Measurements from ENCODE around the gene IQSEC2. TPM values are rescaled to one million over a fixed set of nuclear protein-coding genes. Genes with fewer than 3 reads are reported as not detected.

Gene IQSEC2
- total and polyA plus RNA-seq, 2 experiments from 2014 or later = 4.4 to 7.0 TPM

DNA sequence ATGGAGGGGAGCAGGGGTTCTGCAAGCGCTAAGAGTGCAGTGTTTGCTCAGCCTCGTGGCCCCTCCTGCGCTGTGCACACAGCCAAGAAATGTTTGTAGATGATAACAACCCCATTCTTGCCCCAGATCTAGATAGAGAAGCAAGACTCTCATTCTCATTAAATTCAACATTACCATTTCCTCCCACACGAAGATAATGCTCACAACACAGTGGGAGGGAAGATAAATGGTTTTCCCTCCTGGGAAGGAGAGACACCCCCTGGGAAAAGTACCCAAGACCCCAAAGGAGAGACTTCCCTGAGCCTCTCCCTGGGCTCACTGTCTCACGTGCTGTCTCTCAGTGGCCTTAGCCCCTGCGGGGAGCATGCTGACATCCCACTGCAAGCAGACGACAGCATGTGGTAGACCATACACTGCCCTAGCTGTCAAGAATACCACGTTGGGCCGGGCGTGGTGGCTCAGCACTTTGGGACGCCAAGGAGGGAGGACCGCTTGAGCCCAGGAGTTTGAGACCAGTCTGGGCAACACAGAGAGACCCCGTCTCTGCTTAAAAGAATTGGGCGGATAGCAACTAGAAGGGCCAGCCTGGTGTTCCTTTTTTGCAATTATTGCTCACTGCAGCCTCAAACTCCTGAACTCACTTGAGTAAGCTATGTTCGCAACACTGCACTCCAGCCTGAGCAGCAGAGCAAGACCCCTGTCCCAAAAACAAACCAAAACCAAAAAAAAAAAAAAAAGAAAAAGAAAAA is 34.9 kb upstream of the IQSEC2 start:
- H2AFZ ChIP-seq = no peak overlapping the region
- no peaks in the 10 kb centered on the region for H3K9me3 ChIP-seq (ENCODE audit: low read depth)
- no peaks in the 10 kb centered on the region for H3K36me3 ChIP-seq (replicated peaks; ENCODE audit: insufficient read depth, low read depth)
- H3K4me2 ChIP-seq = no peak overlapping the region
- H4K20me1 ChIP-seq (ENCODE audit: insufficient read depth, poor library complexity, severe bottlenecking) = no peaks in the 10 kb centered on the region
- no peak overlapping the region for H3K4me3 ChIP-seq
- TF ChIP-seq EZH2phosphoT487 (IDR thresholded peaks at IDR 0.05; ENCODE audit: low read depth, severe bottlenecking, unreplicated experiment) (no peak), EZH2 (IDR thresholded peaks at IDR 0.05; ENCODE audit: borderline replicate concordance) (no peak)
- TF ChIP-seq, protein P1, sequence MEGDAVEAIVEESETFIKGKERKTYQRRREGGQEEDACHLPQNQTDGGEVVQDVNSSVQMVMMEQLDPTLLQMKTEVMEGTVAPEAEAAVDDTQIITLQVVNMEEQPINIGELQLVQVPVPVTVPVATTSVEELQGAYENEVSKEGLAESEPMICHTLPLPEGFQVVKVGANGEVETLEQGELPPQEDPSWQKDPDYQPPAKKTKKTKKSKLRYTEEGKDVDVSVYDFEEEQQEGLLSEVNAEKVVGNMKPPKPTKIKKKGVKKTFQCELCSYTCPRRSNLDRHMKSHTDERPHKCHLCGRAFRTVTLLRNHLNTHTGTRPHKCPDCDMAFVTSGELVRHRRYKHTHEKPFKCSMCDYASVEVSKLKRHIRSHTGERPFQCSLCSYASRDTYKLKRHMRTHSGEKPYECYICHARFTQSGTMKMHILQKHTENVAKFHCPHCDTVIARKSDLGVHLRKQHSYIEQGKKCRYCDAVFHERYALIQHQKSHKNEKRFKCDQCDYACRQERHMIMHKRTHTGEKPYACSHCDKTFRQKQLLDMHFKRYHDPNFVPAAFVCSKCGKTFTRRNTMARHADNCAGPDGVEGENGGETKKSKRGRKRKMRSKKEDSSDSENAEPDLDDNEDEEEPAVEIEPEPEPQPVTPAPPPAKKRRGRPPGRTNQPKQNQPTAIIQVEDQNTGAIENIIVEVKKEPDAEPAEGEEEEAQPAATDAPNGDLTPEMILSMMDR (IDR thresholded peaks at IDR 0.05; ENCODE audit: poor library complexity) = no peak
- H3K27me3 ChIP-seq = peaks cover 14% of the 10 kb centered on the region
- no peak for DNase-seq (ENCODE audit: low spot score)
- no peaks in the 10 kb centered on the region for H3K9me2 ChIP-seq (replicated peaks; ENCODE audit: insufficient read depth)
- no peaks in the 10 kb centered on the region for H3K79me2 ChIP-seq
- H3K4me1 ChIP-seq (ENCODE audit: insufficient read depth) = no peaks in the 10 kb centered on the region
- H3K27ac ChIP-seq = no peak overlapping the region
- 68% methylated on average over 15 of the region's 15 CpGs for WGBS (ENCODE audit: low lambda C conversion rate, missing lambda C conversion rate)

DNA sequence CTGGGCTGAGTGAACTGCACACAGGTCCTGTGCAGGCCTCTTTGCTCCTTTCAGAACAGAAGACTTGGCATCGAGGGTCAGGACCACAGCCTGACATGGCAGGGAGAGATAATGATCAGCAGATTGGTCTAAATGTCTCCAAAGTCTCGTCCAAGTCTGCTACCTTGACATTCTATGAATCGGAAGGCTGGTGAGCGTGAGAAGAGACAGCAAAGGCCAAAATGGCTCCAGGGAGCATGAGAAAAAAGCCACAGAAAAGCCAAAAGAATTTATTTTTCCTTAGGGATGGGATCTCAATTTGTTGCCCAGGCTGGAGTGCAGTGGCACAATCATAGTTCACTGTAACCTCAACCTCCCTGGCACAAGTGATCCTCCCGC is 32.3 kb upstream of the IQSEC2 start:
- Histone ChIP-seq H2AFZ (no peak overlapping the region), H3K36me3 (replicated peaks; ENCODE audit: insufficient read depth, low read depth) (no peaks in the 10 kb centered on the region), H3K9me3 (ENCODE audit: low read depth) (no peaks in the 10 kb centered on the region), H3K27ac (no peak overlapping the region), H3K4me1 (ENCODE audit: insufficient read depth) (no peaks in the 10 kb centered on the region), H3K27me3 (no peaks in the 10 kb centered on the region), H3K4me2 (no peak overlapping the region), H3K79me2 (no peaks in the 10 kb centered on the region), H3K9me2 (replicated peaks; ENCODE audit: insufficient read depth) (no peaks in the 10 kb centered on the region), H3K4me3 (no peak overlapping the region), H4K20me1 (ENCODE audit: insufficient read depth, poor library complexity, severe bottlenecking) (no peaks in the 10 kb centered on the region)
- DNase-seq (ENCODE audit: low spot score) = no peak
- 70% methylated on average over 5 of the region's 5 CpGs for WGBS (ENCODE audit: low lambda C conversion rate, missing lambda C conversion rate)
- no peak for TF ChIP-seq EZH2 (IDR thresholded peaks at IDR 0.05; ENCODE audit: borderline replicate concordance)
- TF ChIP-seq EZH2phosphoT487 (IDR thresholded peaks at IDR 0.05; ENCODE audit: low read depth, severe bottlenecking, unreplicated experiment) = no peak
- TF ChIP-seq, protein P1 (IDR thresholded peaks at IDR 0.05; ENCODE audit: poor library complexity) = no peak

DNA sequence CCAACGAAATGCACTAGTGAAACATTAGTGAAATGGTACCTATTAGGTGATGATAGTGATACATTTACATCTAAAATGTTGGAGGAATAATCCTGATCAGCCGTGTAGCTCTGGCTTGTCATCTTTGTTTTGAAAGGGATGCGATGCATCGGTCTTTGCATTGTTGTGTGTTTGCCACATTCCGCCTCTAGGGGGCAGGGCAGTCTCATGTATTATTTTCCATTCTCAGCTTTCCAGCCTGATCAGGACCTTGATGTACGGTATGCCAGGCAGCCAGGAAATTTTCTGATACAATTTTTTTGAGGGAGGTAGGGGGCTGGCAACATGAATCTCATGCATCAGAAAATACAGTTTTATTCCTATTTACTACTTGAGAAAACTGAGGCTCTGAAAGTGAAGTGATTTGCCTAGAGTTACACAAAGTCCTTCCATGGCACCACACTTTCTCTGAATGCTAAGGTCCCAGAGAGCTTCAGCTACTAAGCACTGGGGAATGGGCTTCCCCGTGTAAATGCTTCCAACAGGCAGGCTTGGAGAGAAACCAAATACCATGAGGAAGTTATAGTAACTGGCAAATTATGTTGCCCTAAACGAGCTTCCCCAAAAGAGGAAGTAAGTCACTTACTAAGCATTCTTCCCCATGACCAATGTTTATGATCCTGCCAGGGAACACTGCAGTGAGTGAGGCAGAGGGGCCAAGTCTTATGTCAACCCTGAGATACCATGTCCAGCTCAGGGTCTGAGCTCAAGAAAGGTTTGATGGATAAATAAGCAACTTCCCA is 31.8 kb upstream of the IQSEC2 start:
- Histone ChIP-seq H3K79me2 (no peaks in the 10 kb centered on the region), H3K4me1 (ENCODE audit: insufficient read depth) (no peaks in the 10 kb centered on the region), H3K4me3 (no peak overlapping the region), H3K27me3 (no peaks in the 10 kb centered on the region), H3K9me2 (replicated peaks; ENCODE audit: insufficient read depth) (no peaks in the 10 kb centered on the region), H3K4me2 (no peak overlapping the region), H3K36me3 (replicated peaks; ENCODE audit: insufficient read depth, low read depth) (no peaks in the 10 kb centered on the region), H3K27ac (no peak overlapping the region), H4K20me1 (ENCODE audit: insufficient read depth, poor library complexity, severe bottlenecking) (no peaks in the 10 kb centered on the region), H3K9me3 (ENCODE audit: low read depth) (no peaks in the 10 kb centered on the region), H2AFZ (no peak overlapping the region)
- DNase-seq (ENCODE audit: low spot score) = peak; percentile 69
- WGBS (ENCODE audit: low lambda C conversion rate, missing lambda C conversion rate) = 29% methylated on average over 8 of the region's 8 CpGs
- no peak for TF ChIP-seq EZH2phosphoT487 (IDR thresholded peaks at IDR 0.05; ENCODE audit: low read depth, severe bottlenecking, unreplicated experiment)
- no peak for TF ChIP-seq EZH2 (IDR thresholded peaks at IDR 0.05; ENCODE audit: borderline replicate concordance)
- TF ChIP-seq, protein P1 (IDR thresholded peaks at IDR 0.05; ENCODE audit: poor library complexity) = peak; percentile 70

Measured in hepatocyte (in vitro differentiated cells).